HUES48 (cell line): ENCODE data around the gene NDE1.

Experiments used
- H3K27ac ChIP-seq: one replicate; pipeline ENCODE4 v1.7.0; 2013; ENCODE audit warnings: low read depth, low read length, inconsistent platforms
- H3K27me3 ChIP-seq: 2 replicates; pipeline ENCODE4 v1.6.1; 2013; ENCODE audit warnings: mild to moderate bottlenecking, low read length; ENCODE audit not compliant: control insufficient read depth, insufficient read depth
- H3K36me3 ChIP-seq: 2 replicates; pipeline ENCODE4 v1.6.1; 2013; ENCODE audit warnings: low read length; ENCODE audit not compliant: control insufficient read depth, insufficient read depth
- H3K4me1 ChIP-seq: 2 replicates; pipeline ENCODE4 v1.6.1; 2013; ENCODE audit warnings: mild to moderate bottlenecking, low read length; ENCODE audit not compliant: control insufficient read depth, insufficient read depth
- H3K4me3 ChIP-seq: 2 replicates; pipeline ENCODE4 v1.5.1; 2013; ENCODE audit warnings: mild to moderate bottlenecking, low read depth, low read length
- H3K9ac ChIP-seq: 2 replicates; pipeline ENCODE4 v1.6.1; 2013; ENCODE audit warnings: mild to moderate bottlenecking, low read depth, low read length, moderate library complexity
- H3K9me3 ChIP-seq: 2 replicates; pipeline ENCODE4 v1.6.1; 2013; ENCODE audit warnings: low read length; ENCODE audit not compliant: control insufficient read depth, insufficient read depth

The NDE1 gene

DNA sequence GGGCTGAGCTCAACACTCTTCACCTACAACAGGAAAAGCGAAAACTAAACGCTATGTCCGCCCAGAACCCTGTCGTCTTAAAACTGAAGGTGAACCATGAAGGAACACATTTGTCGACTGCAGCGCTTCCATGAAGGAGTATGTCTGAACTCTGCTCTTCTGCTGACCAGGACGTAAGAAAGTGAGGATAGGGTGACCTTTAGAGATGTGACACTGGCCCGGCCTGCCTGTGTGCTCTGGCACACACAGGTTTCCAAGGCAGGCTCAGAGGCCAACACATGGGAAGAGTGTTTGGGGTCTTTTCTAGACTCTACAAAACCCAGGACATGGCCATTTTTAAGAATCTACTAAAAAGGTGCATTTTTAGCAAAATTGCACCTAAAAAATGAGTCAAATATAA is 28.2 kb upstream of the NDE1 start:
- H3K27me3 ChIP-seq = no peaks in the 10 kb centered on the region
- H3K9me3 ChIP-seq = no peaks in the 10 kb centered on the region
- H3K4me1 ChIP-seq = no peaks in the 10 kb centered on the region
- peaks cover 88% of the 10 kb centered on the region for H3K36me3 ChIP-seq
- H3K9ac ChIP-seq = no peak overlapping the region
- no peak overlapping the region for H3K4me3 ChIP-seq
- H3K27ac ChIP-seq = no peak overlapping the region

DNA sequence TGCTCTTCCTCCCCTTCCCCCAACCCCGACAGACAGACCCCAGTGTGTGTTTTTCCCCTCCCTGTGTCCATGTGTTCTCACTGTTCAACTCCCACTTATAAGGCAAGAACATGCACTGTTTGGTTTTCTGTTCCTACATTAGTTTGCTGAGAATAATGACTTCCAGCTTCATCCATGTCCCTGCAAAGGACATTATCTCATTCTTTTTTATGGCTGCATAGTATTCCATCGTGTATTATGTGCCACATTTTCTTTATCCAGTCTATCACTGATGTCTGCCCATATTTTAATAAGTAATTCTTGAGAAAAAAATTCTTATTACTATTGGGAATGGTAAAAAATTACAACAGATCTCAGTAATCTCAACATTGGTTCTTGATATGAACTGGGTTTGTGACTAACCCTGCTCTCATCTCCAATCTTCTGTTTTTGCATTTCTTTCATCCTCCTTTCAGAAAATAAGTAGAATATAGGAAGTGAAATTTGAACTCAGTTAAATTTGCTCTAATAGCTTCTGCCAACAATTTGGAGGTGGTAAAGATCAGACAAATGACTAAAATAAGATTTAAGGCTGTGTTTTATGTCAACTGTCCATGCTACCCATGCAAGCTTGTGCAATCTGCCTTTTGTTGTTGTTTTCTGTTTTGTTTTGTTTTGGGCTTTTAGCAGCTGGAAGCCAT is 18.2 kb upstream of the NDE1 start:
- no peak overlapping the region for H3K4me3 ChIP-seq
- no peaks in the 10 kb centered on the region for H3K9me3 ChIP-seq
- H3K27ac ChIP-seq = no peak overlapping the region
- no peak overlapping the region for H3K9ac ChIP-seq
- H3K27me3 ChIP-seq = no peaks in the 10 kb centered on the region
- no peaks in the 10 kb centered on the region for H3K4me1 ChIP-seq
- peaks cover 72% of the 10 kb centered on the region for H3K36me3 ChIP-seq

DNA sequence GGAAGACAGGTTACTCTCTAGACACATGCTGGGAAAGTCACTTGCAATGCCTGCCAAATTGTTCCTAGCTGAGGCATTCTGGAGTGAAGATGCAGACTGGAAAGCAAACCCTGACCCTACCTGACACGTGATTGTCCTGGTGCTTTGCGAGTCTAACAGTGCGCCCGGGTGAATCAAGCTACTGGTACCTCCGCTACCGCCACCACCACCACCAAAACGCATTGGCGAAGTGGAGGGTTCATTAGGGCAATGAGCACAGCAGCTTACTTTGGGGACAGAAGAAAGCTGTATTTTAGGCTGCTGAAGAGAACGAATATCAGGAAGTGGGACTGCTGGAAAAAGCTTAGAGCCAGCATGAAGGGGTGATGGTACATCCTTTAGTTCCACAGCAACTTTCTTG is 14.1 kb upstream of the NDE1 start:
- H3K27me3 ChIP-seq = no peaks in the 10 kb centered on the region
- H3K9ac ChIP-seq = no peak overlapping the region
- no peaks in the 10 kb centered on the region for H3K9me3 ChIP-seq
- peaks cover 78% of the 10 kb centered on the region for H3K36me3 ChIP-seq
- no peak overlapping the region for H3K4me3 ChIP-seq
- no peak overlapping the region for H3K27ac ChIP-seq
- no peaks in the 10 kb centered on the region for H3K4me1 ChIP-seq

DNA sequence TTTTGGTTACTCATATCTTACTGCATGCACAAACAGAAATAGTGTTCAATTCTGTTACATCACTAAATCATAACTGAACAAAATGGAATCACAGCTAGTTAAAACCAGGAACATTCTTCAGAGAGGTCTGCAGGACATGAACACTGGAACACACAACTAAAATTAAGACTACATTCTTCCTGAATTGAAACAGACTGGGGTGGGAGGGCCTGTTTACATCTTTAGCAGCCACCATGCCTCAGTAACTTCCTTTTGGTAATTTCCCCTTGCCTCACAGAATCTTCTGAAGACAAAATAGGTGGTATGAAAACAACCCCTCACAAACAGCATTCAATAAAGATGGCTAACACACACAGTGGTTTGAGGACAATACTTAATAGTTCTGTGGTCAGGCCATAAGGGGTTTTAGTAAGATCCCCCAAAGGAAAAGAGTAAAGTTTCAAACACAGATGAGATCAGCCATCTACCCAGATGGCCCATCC is 13.6 kb upstream of the NDE1 start:
- Histone ChIP-seq H3K9ac (no peak overlapping the region), H3K36me3 (peaks cover 74% of the 10 kb centered on the region), H3K27ac (no peak overlapping the region), H3K9me3 (no peaks in the 10 kb centered on the region), H3K4me1 (0 out of 2 replicates have a peak, but pooled peaks cover under 1% of the 10 kb centered on the region), H3K4me3 (no peak overlapping the region), H3K27me3 (no peaks in the 10 kb centered on the region)

DNA sequence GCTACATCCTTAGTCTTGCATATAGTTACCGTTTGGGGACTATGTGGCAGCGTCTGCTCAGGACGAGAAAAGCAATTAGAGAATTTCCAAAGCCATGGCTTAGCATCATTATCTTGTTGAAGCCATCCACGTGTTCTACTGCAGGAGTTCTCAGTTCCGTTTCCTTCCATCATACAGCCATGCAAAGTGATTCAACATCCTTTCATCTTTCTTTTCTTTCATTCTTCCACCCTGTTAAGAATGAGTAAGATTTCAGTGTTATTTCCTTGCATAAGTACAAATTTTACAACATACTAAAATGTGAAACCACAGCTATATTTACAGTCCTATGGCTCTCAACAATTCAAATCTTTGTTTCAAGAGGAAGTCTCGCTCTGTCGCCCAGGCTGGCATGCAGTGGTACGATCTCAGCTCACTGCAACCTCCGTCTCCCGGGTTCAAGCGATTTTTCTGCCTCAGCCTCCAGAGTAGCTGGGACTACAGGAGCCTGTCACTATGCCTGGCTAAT is 10.9 kb upstream of the NDE1 start:
- Histone ChIP-seq H3K4me3 (no peak overlapping the region), H3K36me3 (peaks cover 50% of the 10 kb centered on the region), H3K9ac (no peak overlapping the region), H3K27ac (no peak overlapping the region), H3K9me3 (no peaks in the 10 kb centered on the region), H3K4me1 (peaks cover 11% of the 10 kb centered on the region), H3K27me3 (no peaks in the 10 kb centered on the region)

DNA sequence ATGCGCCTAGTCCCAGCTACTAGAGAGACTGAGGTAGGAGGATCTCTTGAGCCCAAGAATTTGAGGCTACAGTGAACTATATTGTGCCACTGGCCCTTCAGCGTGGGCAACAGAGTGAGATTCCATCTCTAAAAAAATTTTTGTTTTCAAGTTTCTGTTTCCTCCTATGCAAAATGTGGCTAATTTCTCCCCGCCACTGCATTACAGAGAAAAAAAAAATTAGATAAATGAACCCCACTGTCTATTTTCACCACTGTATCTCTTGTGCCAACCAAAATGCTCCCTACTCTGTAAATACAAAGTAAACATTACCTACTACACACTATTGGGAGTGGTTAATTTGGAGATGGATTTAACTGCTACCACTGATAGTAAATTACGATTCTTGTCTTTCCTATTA is 9.1 kb upstream of the NDE1 start:
- H3K27ac ChIP-seq = no peak overlapping the region
- no peak overlapping the region for H3K9ac ChIP-seq
- peaks cover 11% of the 10 kb centered on the region for H3K4me1 ChIP-seq
- no peaks in the 10 kb centered on the region for H3K27me3 ChIP-seq
- no peaks in the 10 kb centered on the region for H3K9me3 ChIP-seq
- no peak overlapping the region for H3K4me3 ChIP-seq
- H3K36me3 ChIP-seq = peaks cover 32% of the 10 kb centered on the region

DNA sequence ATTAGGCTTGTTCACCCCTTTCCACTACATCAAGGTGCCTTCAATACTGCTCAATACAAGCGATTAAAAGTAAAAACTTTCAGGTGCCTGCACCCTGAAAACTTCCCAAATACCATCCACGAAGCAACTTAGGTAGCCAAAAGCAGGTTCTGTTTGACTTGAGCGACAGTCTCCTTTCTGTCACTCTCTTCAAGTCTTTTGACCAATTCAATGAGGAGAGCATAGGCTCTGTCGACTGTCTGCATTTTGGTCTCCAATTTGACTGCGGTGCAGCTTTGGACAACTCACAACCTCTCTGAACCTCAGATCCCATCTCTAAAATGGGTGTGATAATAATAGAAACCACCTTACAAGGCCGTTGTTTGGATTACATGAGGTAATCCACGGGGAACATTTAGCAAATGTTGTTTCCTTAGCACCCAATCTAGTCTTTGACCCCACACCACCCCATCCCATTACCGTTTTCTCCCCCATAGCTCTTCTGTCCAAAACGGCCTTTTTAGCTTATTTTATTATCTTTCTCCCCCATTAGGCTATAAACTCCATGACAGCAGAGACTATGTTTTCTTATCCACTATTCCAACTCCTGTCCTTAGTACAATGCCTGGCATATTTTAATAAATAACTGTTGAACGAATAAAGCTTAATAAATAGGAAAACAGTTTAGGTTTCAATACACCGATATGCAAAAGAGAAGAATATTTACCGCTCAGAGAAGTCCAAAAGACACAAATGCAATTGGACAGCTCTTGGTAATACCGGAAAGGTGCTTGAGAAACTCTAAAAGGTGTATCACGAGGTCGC is 8.1 kb upstream of the NDE1 start:
- no peaks in the 10 kb centered on the region for H3K9me3 ChIP-seq
- peak overlapping the region; percentile 76 for H3K9ac ChIP-seq
- peaks cover 22% of the 10 kb centered on the region for H3K36me3 ChIP-seq
- peaks cover 11% of the 10 kb centered on the region for H3K4me1 ChIP-seq
- peak overlapping the region; percentile 99 for H3K27ac ChIP-seq
- H3K27me3 ChIP-seq = no peaks in the 10 kb centered on the region
- H3K4me3 ChIP-seq = peak overlapping the region; percentile 86

DNA sequence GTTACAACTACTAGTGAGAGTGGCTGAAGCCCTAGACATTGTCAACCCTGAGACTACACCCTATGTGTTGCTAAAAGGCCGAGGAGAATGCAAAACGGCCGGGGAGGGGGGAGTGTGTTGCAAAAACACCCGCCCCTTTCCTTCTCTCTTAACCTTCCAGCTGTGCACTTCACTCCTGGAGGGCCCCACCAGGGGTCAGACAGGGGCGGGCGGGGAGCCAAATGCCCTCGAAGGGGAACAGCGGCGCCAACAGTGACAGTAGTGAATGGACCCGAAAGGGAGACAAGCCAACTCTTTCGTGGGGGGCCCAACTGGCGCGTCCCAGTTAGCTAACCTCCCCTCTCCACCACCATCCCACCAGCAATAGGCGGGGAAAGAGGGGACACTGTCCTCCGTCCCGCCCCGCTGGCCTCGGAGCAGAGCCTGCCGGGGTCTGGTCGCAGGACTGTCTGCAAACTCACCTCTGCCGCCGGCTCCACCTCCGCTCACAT is 7.4 kb upstream of the NDE1 start:
- H3K4me3 ChIP-seq = peak overlapping the region; percentile 86
- H3K36me3 ChIP-seq = peaks cover 16% of the 10 kb centered on the region
- H3K27me3 ChIP-seq = no peaks in the 10 kb centered on the region
- no peaks in the 10 kb centered on the region for H3K9me3 ChIP-seq
- peak overlapping the region; percentile 99 for H3K27ac ChIP-seq
- peaks cover 11% of the 10 kb centered on the region for H3K4me1 ChIP-seq
- peak overlapping the region; percentile 76 for H3K9ac ChIP-seq

DNA sequence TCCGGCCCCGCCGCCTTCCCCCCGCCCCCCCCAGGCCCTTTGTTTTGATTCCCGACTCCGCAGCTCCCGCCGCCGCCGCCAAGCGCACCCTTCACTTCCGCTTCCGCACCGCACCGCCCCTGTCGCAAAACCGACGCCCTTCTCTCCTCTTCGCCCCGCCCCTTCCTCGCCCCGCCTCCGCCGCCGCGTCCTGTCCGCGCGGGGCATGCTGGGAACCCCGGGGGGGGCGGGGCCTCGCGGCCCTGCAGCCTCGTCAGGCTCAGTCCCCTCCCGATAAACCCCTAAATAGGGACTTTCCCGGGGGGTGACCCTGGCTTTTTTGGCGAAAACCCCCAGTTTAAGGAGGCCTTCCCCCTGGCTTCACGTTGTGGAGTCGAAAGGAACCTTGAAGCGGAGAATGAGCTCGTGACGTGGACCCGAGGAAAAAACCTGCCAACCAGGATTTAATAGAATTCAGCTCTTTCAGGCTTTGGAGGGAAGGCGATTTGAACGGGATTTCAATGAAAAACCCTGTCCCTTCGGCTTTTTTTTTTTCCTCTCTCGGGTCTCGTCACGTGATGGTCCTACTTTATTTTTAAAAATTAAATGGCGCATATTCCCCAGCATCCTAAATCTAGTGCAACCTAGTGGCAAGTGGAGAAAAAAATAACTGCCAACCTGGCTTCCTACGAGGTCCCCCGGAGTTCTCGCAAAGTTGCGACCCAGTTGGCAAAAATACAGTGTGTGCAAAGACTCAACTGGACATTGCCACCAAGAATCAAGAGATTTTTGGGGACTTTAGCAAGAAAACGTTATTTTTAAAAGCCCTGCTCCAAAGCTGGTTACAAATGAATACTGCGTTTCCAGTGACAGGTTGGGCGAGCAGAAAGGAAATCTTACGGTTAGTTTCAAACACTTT is 6.7 kb upstream of the NDE1 start, which contains the start of gene MARF1:
Gene MARF1, minus strand, starts transcription at position 107 of the 898 bp plus-strand sequence. CDS start 3,921 bp downstream, outside the sequence.
- peaks cover 11% of the 10 kb centered on the region for H3K4me1 ChIP-seq
- H3K36me3 ChIP-seq = peaks cover 10% of the 10 kb centered on the region
- H3K4me3 ChIP-seq = peak within 1 kb of the TSS; percentile 97
- no peaks in the 10 kb centered on the region for H3K27me3 ChIP-seq
- peak within 1 kb of the TSS; percentile 94 for H3K9ac ChIP-seq
- no peaks in the 10 kb centered on the region for H3K9me3 ChIP-seq
- peak within 1 kb of the TSS; percentile 99 for H3K27ac ChIP-seq

DNA sequence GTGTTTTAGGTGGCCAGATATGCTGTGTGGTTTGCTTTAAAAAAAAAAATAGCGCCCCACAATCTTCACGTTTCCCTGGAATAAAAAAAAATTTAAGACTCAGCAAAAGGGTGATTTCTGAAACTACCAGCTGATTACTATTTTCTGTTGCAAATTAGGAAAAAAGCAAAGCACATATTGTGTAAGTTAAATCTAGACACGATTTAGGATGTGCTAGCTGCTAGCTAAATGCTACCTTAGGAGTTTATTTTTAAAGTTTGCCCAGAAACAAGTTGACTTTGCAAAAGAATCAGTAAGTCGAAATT is 6.1 kb upstream of the NDE1 start:
- H3K9ac ChIP-seq = peak overlapping the region; percentile 94
- H3K27ac ChIP-seq = peak overlapping the region; percentile 91
- H3K27me3 ChIP-seq = no peaks in the 10 kb centered on the region
- H3K4me3 ChIP-seq = peak overlapping the region; percentile 97
- no peaks in the 10 kb centered on the region for H3K9me3 ChIP-seq
- H3K36me3 ChIP-seq = peaks cover 4% of the 10 kb centered on the region
- H3K4me1 ChIP-seq = peaks cover 11% of the 10 kb centered on the region
